SH-SY5Y (cell line): ENCODE measurements around the gene PBX1.

Experiments used
- GATA2 ChIP-seq: IDR thresholded peaks from 2 replicates; pipeline ENCODE4 v1.6.1; 2011; ENCODE audit warnings: mild to moderate bottlenecking, low read depth, low read length
- GATA3 ChIP-seq: IDR thresholded peaks from 2 replicates; pipeline ENCODE4 v1.6.1; 2011; ENCODE audit warnings: low read depth, mild to moderate bottlenecking, low read length, moderate library complexity

Gene PBX1

GRCh38 chr1:164578479-164579200, 19.7 kb downstream of the PBX1 start:
- no peak for TF ChIP-seq GATA2
- no peak for TF ChIP-seq GATA3

- TF ChIP-seq GATA2 (no peak), GATA3 (no peak)
Measured at GRCh38 chr1:164579381-164579780, 20.4 kb downstream of the PBX1 start.

GRCh38 chr1:164581762-164582161, 22.8 kb downstream of the PBX1 start:
- TF ChIP-seq GATA2 (no peak), GATA3 (no peak)

GRCh38 chr1:164583196-164583595, 24.2 kb downstream of the PBX1 start:
- TF ChIP-seq GATA3 = no peak
- no peak for TF ChIP-seq GATA2

GRCh38 chr1:164583835-164584539, 25.0 kb downstream of the PBX1 start:
- no peak for TF ChIP-seq GATA2
- TF ChIP-seq GATA3 = no peak

GRCh38 chr1:164586591-164586990, 27.6 kb downstream of the PBX1 start:
- no peak for TF ChIP-seq GATA2
- TF ChIP-seq GATA3 = no peak

- TF ChIP-seq GATA3 (no peak), GATA2 (no peak)
Measured at GRCh38 chr1:164587617-164588501, 28.9 kb downstream of the PBX1 start.

- no peak for TF ChIP-seq GATA3
- TF ChIP-seq GATA2 = no peak
Measured at GRCh38 chr1:164588516-164589341, 29.7 kb downstream of the PBX1 start.

GRCh38 chr1:164589408-164589807, 30.4 kb downstream of the PBX1 start:
- TF ChIP-seq GATA2 = no peak
- no peak for TF ChIP-seq GATA3

- TF ChIP-seq GATA2 (no peak), GATA3 (no peak)
Measured at GRCh38 chr1:164589961-164590507, 31.1 kb downstream of the PBX1 start.

- TF ChIP-seq GATA2 (no peak), GATA3 (no peak)
Measured at GRCh38 chr1:164590592-164590991, 31.6 kb downstream of the PBX1 start.

- TF ChIP-seq GATA3 (no peak), GATA2 (no peak)
Measured at GRCh38 chr1:164591858-164592257, 32.9 kb downstream of the PBX1 start.

- TF ChIP-seq GATA3 = no peak
Measured at GRCh38 chr1:164592634-164593033, 33.6 kb downstream of the PBX1 start.
